Pancreas (tissue), 10 donors: ENCODE results near the gene CCDC86. TPM values are rescaled to one million over a fixed set of nuclear protein-coding genes. Genes with fewer than 3 reads are reported as not detected.

Experiments
- ATAC-seq, 4 donors: fragments of 200-7000 bp; cut with Tn5 transposase; one replicate each; pipeline versions ENCODE4 v1.8.0 to v1.9.1; 2020; ENCODE audit warnings: mild to moderate bottlenecking in 4 of 4, moderate library complexity in 4 of 4
- DNase-seq, 6 donors: peaks; one replicate each; pipeline ENCODE4 v3.0.0-alpha.2; 2020
- FAIRE-seq: peaks from 2 replicates; lab custom pipeline; 2012; peaks lifted over from hg19 to GRCh38; lab: Jason Lieb, UNC
- H3K27ac ChIP-seq, 4 donors: fragments of 200-600 bp; sonication (generic); 1 replicate in 3 of 4; 2 replicates in 1 of 4; pipeline versions ENCODE4 v1.5.0 to v1.8.0; 2020
- H3K27me3 ChIP-seq, 4 donors: fragments of 200-600 bp; one replicate each; pipeline ENCODE4 v1.8.0; 2021
- H3K36me3 ChIP-seq, 3 donors: fragments of 200-600 bp; sonication (generic) in 1 of 3; one replicate each; pipeline versions ENCODE4 v1.5.0 to v1.8.0; 2020 to 2021
- H3K4me1 ChIP-seq, 3 donors: fragments of 200-600 bp; one replicate each; pipeline ENCODE4 v1.8.0; 2021
- H3K4me3 ChIP-seq, 4 donors: fragments of 200-600 bp; sonication (generic) in 2 of 4; one replicate each; pipeline versions ENCODE4 v1.5.0 to v1.8.0; 2020 to 2021
- H3K9me3 ChIP-seq, 4 donors: fragments of 200-600 bp; one replicate each; pipeline ENCODE4 v1.8.0; 2021
- CTCF ChIP-seq, 4 donors: fragments of 200-600 bp; sonication (generic) in 3 of 4; IDR thresholded peaks; one replicate each; pipeline versions ENCODE4 v1.5.0 to v1.8.0; 2021; ENCODE audit warnings: antibody characterized with exemption in 4 of 4
- WGBS, 2 donors: extraction: QIAGEN DNeasy Blood & Tissue Kit; methylation state at CpG; one replicate each; pipeline ENCODE4 v1.1.7; 2013; 5-methylcytosine and 5-hydroxymethylcytosine counted together
- intact Hi-C, 3 donors: fragments of 100-400 bp; cut with DNase I; formaldehyde crosslinking; loops; one replicate each; pipeline versions ENCODE4 v1.11.1 to v1.14.2; 2022
- polyA plus RNA-seq, 2 donors: library from polyadenylated mRNA; stranded (reverse); fragments of 200-250 nt; gene quantifications; one replicate each; pipeline ENCODE4 v1.2.3, GENCODE V29; 2013
- total RNA-seq, 6 donors: library from RNA; stranded (reverse); fragmentation: NEBNext Ultra II Directional in 4 of 6; extraction: Animal tissue kit (Norgen Biotek cat#: 25700) in 4 of 6; gene quantifications; one replicate each; pipeline versions ENCODE4 v1.2.1 to v1.2.4, GENCODE V29; 2021 to 2023
- donor health status: healthy with polysubstance abuse.
- donor health status: DM: no; HTN: no; CAD: no; lungs with moderate emphysema.
- donor health status: DM: no; HTN: no; CAD: no.
- donor health status: control.
- donor health status: control.
- donor health status: Bipolar disorder and iron deficiency.
- donor health status: DM: yes; HTN: yes; CAD: no.
- donor health status: DM: no; HTN: no; CAD: no.
- donor health status: DM: no; HTN: no; CAD: no.
- donor health status: DM: yes; HTN: yes; CAD: no.

CCDC86 gene
- total and polyA plus RNA-seq, 8 donors, result 6.3 to 20.8 (median 11.0) TPM

- Histone ChIP-seq H3K27ac (no peak overlapping the region), H3K4me3 (no peak overlapping the region), H3K27me3 (no peaks in the 10 kb centered on the region), H3K36me3 (no peaks in the 10 kb centered on the region), H3K4me1 (peaks cover 0 to 4% (median 0%) of the 10 kb centered on the region in 3 donors), H3K9me3 (no peaks in the 10 kb centered on the region)
- intact Hi-C loops, result no loop called here
- TF ChIP-seq CTCF (IDR thresholded peaks at IDR 0.05), result no peak
- 93 to 94% methylated on average over 13 of the region's 13 CpGs for WGBS, 2 donors
- ATAC-seq (no peak), FAIRE-seq (no peak), DNase-seq (no peak)
Measured at GRCh38 chr11:60874421-60875365, 32.8 kb downstream of the CCDC86 start.

DNA sequence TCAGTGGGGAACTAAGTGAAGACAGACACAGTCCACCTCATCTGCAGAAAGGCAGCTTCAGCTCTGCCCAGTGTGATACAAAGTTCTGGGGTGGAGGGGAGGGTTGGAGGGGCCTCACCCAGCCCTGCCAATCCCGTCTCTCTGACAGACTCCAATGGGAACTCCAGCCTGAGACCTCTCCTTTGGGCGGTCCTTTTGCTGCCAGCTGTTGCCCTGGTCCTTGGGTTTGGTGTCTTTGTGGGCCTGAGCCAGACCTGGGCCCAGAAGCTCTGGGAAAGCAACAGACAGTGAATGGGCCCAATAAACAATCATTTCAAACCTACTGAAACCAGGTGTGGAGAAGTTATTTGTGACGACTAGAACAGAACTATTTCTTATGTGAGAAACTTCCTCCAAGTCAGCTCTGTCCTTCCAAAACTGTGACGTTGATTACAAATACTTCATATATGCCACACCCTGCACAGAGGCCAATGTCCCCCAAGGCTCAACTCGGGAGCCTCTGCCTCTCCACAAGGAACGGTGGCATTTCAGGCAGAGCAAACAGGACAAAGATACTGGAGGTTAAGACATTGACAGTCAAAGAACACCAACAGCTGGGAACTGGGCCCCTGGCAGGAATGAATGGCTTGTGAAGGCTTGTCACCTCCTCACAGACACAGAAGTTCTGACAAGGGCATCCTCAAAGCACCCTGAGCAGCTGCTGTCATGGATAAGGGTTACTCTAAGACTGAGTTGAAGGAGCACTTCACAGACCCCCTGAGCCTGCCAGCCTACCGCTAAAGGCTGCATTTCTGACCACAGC is 33.7 kb downstream of the CCDC86 start:
- peaks cover 5 to 13% (median 7%) of the 10 kb centered on the region in 3 donors for H3K4me1 ChIP-seq
- no peak for TF ChIP-seq CTCF (IDR thresholded peaks at IDR 0.05)
- H3K9me3 ChIP-seq, result no peaks in the 10 kb centered on the region
- ATAC-seq (no peak), DNase-seq (no peak), FAIRE-seq (no peak)
- intact Hi-C loops, result no loop called here
- H3K27ac ChIP-seq, result no peak overlapping the region
- no peaks in the 10 kb centered on the region for H3K36me3 ChIP-seq
- no peak overlapping the region for H3K4me3 ChIP-seq
- H3K27me3 ChIP-seq, result no peaks in the 10 kb centered on the region
- 86 to 89% methylated on average over 7 of the region's 7 CpGs for whole genome bisulfite sequencing, 2 donors

DNA sequence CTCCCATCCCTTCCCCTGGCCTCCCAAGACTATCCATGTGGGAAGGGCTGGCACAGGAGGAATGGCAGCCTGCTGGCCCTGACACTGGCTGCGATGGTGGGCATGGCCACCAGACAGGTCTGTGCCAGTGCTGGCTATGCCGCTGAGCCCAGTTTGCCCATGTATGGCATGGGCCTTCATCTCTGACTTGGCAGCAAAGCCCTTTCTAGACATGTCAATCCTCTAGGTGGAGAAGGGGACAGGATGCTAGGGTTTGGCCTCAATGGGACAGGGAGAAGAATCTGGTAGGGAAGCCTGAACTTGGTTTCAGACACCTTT is 34.2 kb downstream of the CCDC86 start:
- DNase-seq (no peak), FAIRE-seq (no peak), ATAC-seq (no peak)
- Histone ChIP-seq H3K9me3 (no peaks in the 10 kb centered on the region), H3K4me1 (peaks cover 7 to 17% (median 13%) of the 10 kb centered on the region in 3 donors), H3K36me3 (no peaks in the 10 kb centered on the region), H3K4me3 (no peak overlapping the region), H3K27me3 (no peaks in the 10 kb centered on the region), H3K27ac (no peak overlapping the region)
- TF ChIP-seq CTCF (IDR thresholded peaks at IDR 0.05), result no peak
- intact Hi-C loops, result no loop called here
- WGBS, 2 donors, result 94 to 96% methylated on average over 2 of the region's 2 CpGs

GRCh38 chr11:60878245-60879101 is 36.6 kb downstream of the CCDC86 start:
- FAIRE-seq (no peak), DNase-seq (no peak), ATAC-seq (no peak)
- H3K27me3 ChIP-seq, result no peaks in the 10 kb centered on the region
- no peaks in the 10 kb centered on the region for H3K36me3 ChIP-seq
- H3K27ac ChIP-seq, result no peak overlapping the region
- intact Hi-C loops, result no loop called here
- WGBS, 2 donors, result 75 to 76% methylated on average over 5 of the region's 5 CpGs
- peaks cover 7 to 17% (median 15%) of the 10 kb centered on the region in 3 donors for H3K4me1 ChIP-seq
- no peak for TF ChIP-seq CTCF (IDR thresholded peaks at IDR 0.05)
- H3K9me3 ChIP-seq, result no peaks in the 10 kb centered on the region
- H3K4me3 ChIP-seq, result no peak overlapping the region
